Retinal pigment epithelial cell (primary cell): ENCODE measurements around the gene P2RX3.
A peak's percentile ranks its signal among the peaks of the same experiment; 100 is the strongest.

Source experiments
- DNase-seq: peaks from one replicate; pipeline ENCODE4 v3.0.0-alpha.2; 2010; ENCODE audit warnings: low read depth
- H3K4me3 ChIP-seq: 2 replicates; pipeline ENCODE4 v1.5.1; 2011; ENCODE audit warnings: mild to moderate bottlenecking, low read length, control low read depth, moderate library complexity
- TF ChIP-seq, protein P1 (sequence below): conservative IDR thresholded peaks from 2 replicates; pipeline ENCODE4 v1.5.1; 2011; ENCODE audit warnings: low read depth, low read length, control low read depth, inconsistent platforms

The P2RX3 gene

DNA sequence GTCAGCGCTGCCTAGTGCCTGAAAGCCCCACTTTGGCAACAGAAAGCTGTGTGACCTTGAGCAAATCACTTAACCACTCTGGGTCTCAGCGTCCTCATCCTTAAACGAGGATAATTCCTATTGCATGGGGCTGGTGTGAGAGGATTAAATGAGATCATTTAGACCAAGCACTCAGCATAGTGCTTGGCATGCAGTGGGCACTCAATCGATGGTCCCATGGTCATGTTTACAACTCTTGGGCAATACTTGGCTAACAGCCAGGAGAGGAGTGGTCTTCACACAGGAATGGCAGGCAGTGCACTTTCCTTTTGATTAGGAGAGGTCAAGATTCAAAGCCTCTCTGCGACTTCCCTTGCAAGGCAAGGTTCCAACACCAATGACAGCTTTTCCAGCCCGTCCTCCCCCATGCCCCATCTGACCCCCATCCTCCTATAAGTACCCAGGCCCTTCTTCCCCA is 27.5 kb upstream of the P2RX3 start:
- TF ChIP-seq, protein P1, sequence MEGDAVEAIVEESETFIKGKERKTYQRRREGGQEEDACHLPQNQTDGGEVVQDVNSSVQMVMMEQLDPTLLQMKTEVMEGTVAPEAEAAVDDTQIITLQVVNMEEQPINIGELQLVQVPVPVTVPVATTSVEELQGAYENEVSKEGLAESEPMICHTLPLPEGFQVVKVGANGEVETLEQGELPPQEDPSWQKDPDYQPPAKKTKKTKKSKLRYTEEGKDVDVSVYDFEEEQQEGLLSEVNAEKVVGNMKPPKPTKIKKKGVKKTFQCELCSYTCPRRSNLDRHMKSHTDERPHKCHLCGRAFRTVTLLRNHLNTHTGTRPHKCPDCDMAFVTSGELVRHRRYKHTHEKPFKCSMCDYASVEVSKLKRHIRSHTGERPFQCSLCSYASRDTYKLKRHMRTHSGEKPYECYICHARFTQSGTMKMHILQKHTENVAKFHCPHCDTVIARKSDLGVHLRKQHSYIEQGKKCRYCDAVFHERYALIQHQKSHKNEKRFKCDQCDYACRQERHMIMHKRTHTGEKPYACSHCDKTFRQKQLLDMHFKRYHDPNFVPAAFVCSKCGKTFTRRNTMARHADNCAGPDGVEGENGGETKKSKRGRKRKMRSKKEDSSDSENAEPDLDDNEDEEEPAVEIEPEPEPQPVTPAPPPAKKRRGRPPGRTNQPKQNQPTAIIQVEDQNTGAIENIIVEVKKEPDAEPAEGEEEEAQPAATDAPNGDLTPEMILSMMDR = no peak
- peak overlapping the region; percentile 52 for H3K4me3 ChIP-seq
- DNase-seq = peak; percentile 88

DNA sequence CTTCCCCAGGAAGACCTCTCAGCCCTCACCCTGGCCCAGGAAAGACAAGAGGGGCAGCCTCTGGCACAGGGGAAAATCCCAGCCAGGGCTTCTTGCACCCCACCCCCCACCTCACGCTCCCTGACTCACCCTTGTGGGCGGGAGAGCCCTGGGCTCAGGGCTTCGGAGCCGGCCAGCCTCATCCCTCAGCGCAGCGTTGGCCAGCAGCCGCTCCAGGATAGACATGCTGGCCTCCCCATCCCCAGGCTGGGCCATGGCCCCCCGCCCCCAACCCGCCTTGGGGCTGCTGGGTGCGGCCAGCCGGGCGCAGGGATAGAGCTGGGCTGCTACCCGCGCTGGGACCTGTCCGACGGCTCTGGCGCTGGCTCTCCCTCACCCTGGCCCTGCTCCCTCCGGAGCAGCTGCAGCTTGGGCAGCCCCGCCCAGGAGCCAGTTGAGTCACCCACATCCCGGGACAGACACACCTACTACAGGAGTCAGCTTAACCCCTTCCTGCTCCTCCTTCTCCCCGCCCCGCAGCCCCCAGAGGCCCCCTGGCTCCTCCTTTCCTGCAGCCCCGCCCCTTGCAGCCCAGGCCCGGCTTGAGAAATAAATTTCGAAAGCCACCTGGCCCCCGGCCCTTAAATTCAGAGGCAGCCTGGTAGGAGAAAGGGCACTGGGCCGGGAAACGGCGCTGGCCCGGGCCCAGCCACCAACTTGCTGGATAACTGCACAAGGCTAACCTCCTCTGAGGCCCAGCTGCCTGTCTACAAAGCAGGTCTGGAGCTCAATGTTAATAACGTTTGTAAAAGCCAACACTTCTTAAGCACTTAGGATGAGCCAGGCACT is 26.8 kb upstream of the P2RX3 start:
- DNase-seq = peak; percentile 93
- H3K4me3 ChIP-seq = peak overlapping the region; percentile 52
- TF ChIP-seq, protein P1 = no peak

DNA sequence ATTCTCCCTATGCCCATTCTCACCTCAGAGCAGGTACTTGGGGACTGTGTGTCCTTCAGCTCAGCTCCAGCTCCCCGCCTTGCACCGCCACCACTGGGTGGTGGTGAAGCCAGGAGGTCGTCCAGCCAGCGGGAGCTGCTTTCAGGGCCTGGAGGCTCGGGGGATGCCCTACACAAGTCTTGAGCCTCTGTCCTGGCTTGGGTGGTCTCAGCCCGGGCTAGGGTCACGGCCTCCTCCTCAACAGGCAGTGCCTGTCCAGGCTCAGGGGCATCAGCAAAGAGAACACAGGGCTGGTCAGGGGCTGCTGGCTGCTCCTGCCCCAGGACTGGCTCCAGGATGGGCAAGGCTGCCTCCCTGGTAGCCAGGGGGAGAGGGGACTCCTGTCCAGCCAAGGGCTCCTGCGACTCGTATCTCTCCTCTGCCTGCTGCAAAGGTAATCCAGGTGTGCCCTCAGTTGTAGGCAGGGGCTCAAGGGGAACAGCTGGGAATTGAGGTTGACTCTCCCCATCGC is 25.6 kb upstream of the P2RX3 start:
- TF ChIP-seq, protein P1 = no peak
- DNase-seq = no peak
- H3K4me3 ChIP-seq = no peak overlapping the region

DNA sequence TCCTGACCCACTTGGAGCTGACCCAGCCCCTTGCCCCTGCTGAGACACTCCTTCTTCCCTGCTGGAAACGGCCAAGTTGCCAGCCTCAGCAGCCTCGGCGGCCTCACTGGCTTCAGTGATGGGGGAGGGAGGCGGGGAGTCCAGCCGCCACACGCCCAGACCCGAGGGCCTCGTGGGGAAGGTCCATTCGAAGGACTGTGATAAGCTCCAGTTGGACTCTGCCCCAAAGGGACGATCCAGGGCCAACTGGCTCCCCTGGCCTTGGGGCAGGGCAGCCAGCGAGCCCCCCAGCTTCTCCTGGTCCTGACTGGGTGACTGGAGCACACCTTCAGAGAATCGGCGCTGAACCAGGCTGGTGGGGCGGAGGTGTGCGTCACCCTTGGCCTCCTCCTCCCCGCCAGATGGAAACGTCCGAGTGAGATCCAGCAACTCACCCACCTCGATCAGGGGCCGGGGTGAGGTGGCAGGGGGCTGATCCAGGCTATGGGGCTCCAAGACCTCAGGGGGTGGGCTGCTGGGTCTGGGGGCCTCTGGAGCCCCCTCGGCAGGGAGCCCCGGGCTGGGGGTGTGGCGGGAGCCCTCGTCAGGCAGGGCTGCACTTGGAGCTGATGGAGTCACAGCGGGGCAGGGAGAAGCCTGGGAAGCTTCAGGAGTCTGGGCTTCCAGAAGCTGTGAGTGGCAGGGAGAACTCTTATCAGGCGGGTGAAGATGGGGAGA is 24.9 kb upstream of the P2RX3 start:
- H3K4me3 ChIP-seq = no peak overlapping the region
- no peak for DNase-seq
- TF ChIP-seq, protein P1 = no peak

DNA sequence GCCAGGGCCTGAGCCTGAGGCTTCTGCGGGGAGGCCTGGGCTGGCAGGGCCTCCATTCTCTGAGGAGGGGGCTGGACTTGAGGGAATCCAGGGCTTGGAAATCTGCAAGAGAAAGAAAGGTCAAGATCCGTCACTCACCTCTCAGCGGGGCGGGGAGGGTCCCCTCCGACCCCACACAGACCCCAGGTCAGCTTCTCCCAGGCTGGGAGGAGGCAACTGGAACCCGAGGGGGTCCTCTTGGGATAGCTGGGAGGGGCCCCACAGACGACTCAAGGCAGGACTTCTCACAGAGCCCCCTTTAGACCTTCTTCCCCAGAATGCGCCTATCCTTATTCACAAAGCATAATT is 24.4 kb upstream of the P2RX3 start:
- no peak for DNase-seq
- no peak overlapping the region for H3K4me3 ChIP-seq
- TF ChIP-seq, protein P1 = no peak

DNA sequence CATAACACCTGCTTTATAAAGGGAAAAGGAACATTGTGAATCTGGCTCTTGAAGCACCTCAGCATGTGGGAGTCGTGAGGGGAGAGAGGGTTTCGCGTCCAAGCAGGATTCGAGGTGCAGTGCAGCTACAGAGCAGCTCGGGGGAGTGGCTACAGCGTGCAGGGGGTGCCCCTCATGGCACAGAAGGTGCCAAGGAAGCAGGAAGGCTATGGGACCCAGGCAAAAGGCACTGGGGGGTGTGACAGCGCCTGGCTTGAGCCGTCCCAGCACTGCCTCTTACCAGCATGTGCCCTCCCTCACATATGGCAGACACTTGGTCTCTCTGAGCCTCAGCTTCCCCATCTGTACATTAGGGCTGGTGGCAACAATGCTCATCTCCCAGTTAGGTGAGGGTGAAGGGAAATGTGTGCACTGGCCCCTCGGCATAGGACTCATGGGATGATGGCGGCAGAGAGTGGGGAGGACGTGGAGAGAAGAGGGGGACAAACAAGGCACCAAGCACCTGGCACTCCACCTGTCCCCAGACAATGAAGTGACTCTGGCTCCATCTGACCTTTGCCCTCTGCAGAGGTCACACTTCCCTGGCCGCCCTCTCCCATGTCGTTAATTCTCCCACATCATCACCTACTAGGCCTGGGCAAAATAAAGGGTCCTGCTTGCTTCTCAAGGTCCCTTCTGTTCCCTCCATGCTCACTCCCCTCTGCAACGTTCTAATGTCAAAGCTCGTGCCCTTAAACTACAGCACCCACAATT is 23.8 kb upstream of the P2RX3 start:
- no peak overlapping the region for H3K4me3 ChIP-seq
- no peak for DNase-seq
- TF ChIP-seq, protein P1 = no peak
